Stimulated activated naive CD4-positive, alpha-beta T cell (primary cell): Measurements from ENCODE around the gene C10orf120.
A peak's percentile ranks its signal among the peaks of the same experiment; 100 is the strongest.

ENCODE experiments used
- DNase-seq, 6 experiments: peaks; one replicate each; lab custom pipeline; 2025; lab: John Stamatoyannopoulos, UW

The C10orf120 gene

GRCh38 chr10:122703483-122704448, 4.1 kb upstream of the C10orf120 start:
- peak; percentile 8 to 33 (median 10) for DNase-seq

GRCh38 chr10:122702275-122702674, 2.6 kb upstream of the C10orf120 start:
- DNase-seq, result no peak

- no peak for DNase-seq
Measured at GRCh38 chr10:122701652-122702051, 2.0 kb upstream of the C10orf120 start.

- no peak for DNase-seq
Measured at GRCh38 chr10:122696687-122697086, 3.0 kb downstream of the C10orf120 start.

GRCh38 chr10:122692744-122693143, 6.9 kb downstream of the C10orf120 start:
- DNase-seq, result no peak

GRCh38 chr10:122689146-122689820, 10.4 kb downstream of the C10orf120 start:
- DNase-seq, result no peak

- DNase-seq, result no peak
Measured at GRCh38 chr10:122688293-122688989, 11.2 kb downstream of the C10orf120 start.

- DNase-seq, result no peak
Measured at GRCh38 chr10:122682522-122682921, 17.1 kb downstream of the C10orf120 start.

GRCh38 chr10:122678266-122678665, 21.4 kb downstream of the C10orf120 start:
- no peak for DNase-seq

- DNase-seq, result no peak
Measured at GRCh38 chr10:122675278-122675677, 24.4 kb downstream of the C10orf120 start.

- no peak for DNase-seq
Measured at GRCh38 chr10:122674781-122675180, 24.9 kb downstream of the C10orf120 start.

- DNase-seq, result no peak
Measured at GRCh38 chr10:122673731-122674130, 25.9 kb downstream of the C10orf120 start.

GRCh38 chr10:122673269-122673668, 26.4 kb downstream of the C10orf120 start:
- no peak for DNase-seq

- no peak for DNase-seq
Measured at GRCh38 chr10:122672655-122673054, 27.0 kb downstream of the C10orf120 start.

- DNase-seq, result no peak
Measured at GRCh38 chr10:122671355-122671754, 28.3 kb downstream of the C10orf120 start.

GRCh38 chr10:122669842-122670241, 29.8 kb downstream of the C10orf120 start:
- DNase-seq, result no peak

- no peak for DNase-seq
Measured at GRCh38 chr10:122669045-122669444, 30.6 kb downstream of the C10orf120 start.

- DNase-seq, result no peak
Measured at GRCh38 chr10:122665946-122666345, 33.7 kb downstream of the C10orf120 start.

- no peak for DNase-seq
Measured at GRCh38 chr10:122665329-122665860, 34.3 kb downstream of the C10orf120 start.

GRCh38 chr10:122664501-122664900, 35.1 kb downstream of the C10orf120 start:
- no peak for DNase-seq

GRCh38 chr10:122663516-122664130, 36.0 kb downstream of the C10orf120 start:
- no peak for DNase-seq

- DNase-seq, result no peak
Measured at GRCh38 chr10:122662231-122662630, 37.4 kb downstream of the C10orf120 start.
